Upper lobe of left lung (tissue), 4 donors: ENCODE results near the gene SLC30A7.

Experiments
- EP300 ChIP-seq, 4 donors: sonication (generic); formaldehyde crosslinking; IDR thresholded peaks; one replicate each; pipeline ENCODE4 v1.5.1; 2017; ENCODE audit warnings: antibody characterized with exemption in 4 of 4, control low read depth in 2 of 4
- POLR2A ChIP-seq, 4 donors: fragments of 450-650 bp; IDR thresholded peaks; one replicate each; pipeline ENCODE4 v1.5.1; 2016 to 2017; ENCODE audit warnings: antibody characterized with exemption in 4 of 4, mild to moderate bottlenecking in 2 of 4
- TF ChIP-seq, protein P1 (sequence below), 6 experiments: fragments of 450-650 bp in 4 of 6; fragments of 200-600 bp in 2 of 6; sonication (generic) in 2 of 6; IDR thresholded peaks; one replicate each; pipeline ENCODE4 v1.5.1; 2016 to 2019; ENCODE audit warnings: antibody characterized with exemption in 6 of 6

GRCh38 chr1:101006553-101006952 is 110.7 kb downstream of the SLC30A7 start:
- TF ChIP-seq POLR2A (IDR thresholded peaks at IDR 0.05) (no peak), EP300 (IDR thresholded peaks at IDR 0.05) (no peak)
- TF ChIP-seq, protein P1, sequence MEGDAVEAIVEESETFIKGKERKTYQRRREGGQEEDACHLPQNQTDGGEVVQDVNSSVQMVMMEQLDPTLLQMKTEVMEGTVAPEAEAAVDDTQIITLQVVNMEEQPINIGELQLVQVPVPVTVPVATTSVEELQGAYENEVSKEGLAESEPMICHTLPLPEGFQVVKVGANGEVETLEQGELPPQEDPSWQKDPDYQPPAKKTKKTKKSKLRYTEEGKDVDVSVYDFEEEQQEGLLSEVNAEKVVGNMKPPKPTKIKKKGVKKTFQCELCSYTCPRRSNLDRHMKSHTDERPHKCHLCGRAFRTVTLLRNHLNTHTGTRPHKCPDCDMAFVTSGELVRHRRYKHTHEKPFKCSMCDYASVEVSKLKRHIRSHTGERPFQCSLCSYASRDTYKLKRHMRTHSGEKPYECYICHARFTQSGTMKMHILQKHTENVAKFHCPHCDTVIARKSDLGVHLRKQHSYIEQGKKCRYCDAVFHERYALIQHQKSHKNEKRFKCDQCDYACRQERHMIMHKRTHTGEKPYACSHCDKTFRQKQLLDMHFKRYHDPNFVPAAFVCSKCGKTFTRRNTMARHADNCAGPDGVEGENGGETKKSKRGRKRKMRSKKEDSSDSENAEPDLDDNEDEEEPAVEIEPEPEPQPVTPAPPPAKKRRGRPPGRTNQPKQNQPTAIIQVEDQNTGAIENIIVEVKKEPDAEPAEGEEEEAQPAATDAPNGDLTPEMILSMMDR (IDR thresholded peaks at IDR 0.05), result no peak
